Panc1 (cell line): ENCODE results near the gene RBMS3. TPM values are rescaled to one million over a fixed set of nuclear protein-coding genes. Genes with fewer than 3 reads are reported as not detected.

Experiments
- ATAC-seq: fragments of 200-7000 bp; cut with Tn5 transposase; 2 replicates; pipeline ENCODE4 v1.9.1; 2020; ENCODE audit warnings: mild to moderate bottlenecking, moderate library complexity
- BruUV-seq: library from RNA; stranded (reverse); fragments of 400-500 nt; replicated peaks from 2 replicates; lab custom pipeline; 2021; lab: Mats Ljungman, UMichigan
- CTCF ChIA-PET: fragments of 300-600 bp; sonication (Branson Sonifier 250); formaldehyde crosslinking; loops from one replicate; lab custom pipeline; 2022; ENCODE audit warnings: antibody characterized with exemption; lab: Charles Lee
- POLR2A ChIA-PET: fragments of 300-600 bp; sonication (Branson Sonifier 250); formaldehyde crosslinking; loops from one replicate; lab custom pipeline; 2022; ENCODE audit warnings: antibody characterized with exemption; lab: Charles Lee
- DNase-seq: peaks from one replicate; pipeline ENCODE4 v3.0.0-alpha.2; 2010; ENCODE audit warnings: low read depth, low spot score
- H3K27ac ChIP-seq: 2 replicates; pipeline ENCODE4 v1.5.1; 2011; ENCODE audit warnings: mild to moderate bottlenecking, low read length, inconsistent platforms
- H3K27me3 ChIP-seq: fragments of 200-500 bp; sonication (Bioruptor generic); 2 replicates; pipeline ENCODE4 v1.6.0; 2014; ENCODE audit warnings: low read length, inconsistent platforms; ENCODE audit not compliant: control insufficient read depth, insufficient read depth
- H3K36me3 ChIP-seq: fragments of 200-500 bp; sonication (Bioruptor generic); 2 replicates; pipeline ENCODE4 v1.5.1; 2014; ENCODE audit warnings: inconsistent platforms, mild to moderate bottlenecking, low read length, moderate library complexity; ENCODE audit not compliant: control insufficient read depth, insufficient read depth
- H3K4me1 ChIP-seq: 2 replicates; pipeline ENCODE4 v1.5.1; 2011; ENCODE audit warnings: inconsistent platforms, mild to moderate bottlenecking, low read length, moderate library complexity; ENCODE audit not compliant: control insufficient read depth, insufficient read depth
- H3K4me3 ChIP-seq, 2 experiments: 2 replicates each; pipeline ENCODE4 v1.5.1; 2011 to 2012; ENCODE audit warnings: low read depth in 2 of 2, low read length in 2 of 2, mild to moderate bottlenecking in 2 of 2, inconsistent platforms in 1 of 2, moderate library complexity in 1 of 2
- H3K9me3 ChIP-seq: fragments of 200-500 bp; sonication (Bioruptor generic); 2 replicates; pipeline ENCODE4 v1.5.1; 2014; ENCODE audit warnings: low read depth, mild to moderate bottlenecking, inconsistent platforms, low read length, moderate library complexity; ENCODE audit not compliant: control insufficient read depth, insufficient read depth
- CTCF ChIP-seq: fragments of 450-650 bp; IDR thresholded peaks from 2 replicates; pipeline ENCODE4 v1.5.1; 2017; ENCODE audit warnings: mild to moderate bottlenecking
- POLR2AphosphoS5 ChIP-seq: IDR thresholded peaks from 2 replicates; pipeline ENCODE4 v1.6.1; 2012; ENCODE audit warnings: mild to moderate bottlenecking, low read depth, low read length, moderate library complexity
- REST ChIP-seq, 2 experiments: IDR thresholded peaks; 2 replicates each; pipeline ENCODE4 v1.6.1; 2011 to 2012; ENCODE audit warnings: low read depth in 2 of 2, control low read depth in 1 of 2, low read length in 1 of 2, mild to moderate bottlenecking in 1 of 2, moderate library complexity in 1 of 2; ENCODE audit not compliant: insufficient read depth in 1 of 2
- SIN3A ChIP-seq: IDR thresholded peaks from 2 replicates; pipeline ENCODE4 v1.6.1; 2012; ENCODE audit warnings: low read depth, mild to moderate bottlenecking, low read length, moderate library complexity, borderline replicate concordance; ENCODE audit not compliant: insufficient read depth
- TCF7L2 ChIP-seq: IDR thresholded peaks from 2 replicates; pipeline ENCODE4 v1.6.1; 2011; ENCODE audit warnings: mild to moderate bottlenecking, low read depth, low read length, inconsistent platforms
- in situ Hi-C: cut with HindIII; loops from 2 replicates; pipeline ENCODE4 v1.10.0; 2016; ENCODE audit warnings: low sequenced_read_pairs, low pct_unique_long_range_greater_than_20kb
- intact Hi-C: fragments of 100-400 bp; cut with micrococcal nuclease; formaldehyde crosslinking; loops from one replicate; pipeline ENCODE4 v1.10.0; 2022; ENCODE audit not compliant: unreplicated experiment
- total RNA-seq: library from RNA; stranded (reverse); gene quantifications from one replicate; pipeline ENCODE4 v1.2.1, GENCODE V29; 2021; ENCODE audit not compliant: unreplicated experiment

RBMS3 gene
- total RNA-seq, 1 experiment from 2014 or later: 1.1 TPM

- no TSS peak for BruUV-seq
- H3K27me3 ChIP-seq: no peaks in the 10 kb centered on the region
- intact Hi-C loops (no loop called here), in situ Hi-C loops (no loop called here)
- H3K27ac ChIP-seq: no peak overlapping the region
- no peak overlapping the region for H3K4me3 ChIP-seq
- ATAC-seq (no peak), DNase-seq (no peak)
- no peaks in the 10 kb centered on the region for H3K36me3 ChIP-seq
- TF ChIP-seq POLR2AphosphoS5: no peak
- no peak for TF ChIP-seq REST (IDR thresholded peaks at IDR 0.05; ENCODE audit: insufficient read depth in 1 of 2, low read depth in 2 of 2, low read length in 1 of 2)
- no peak for TF ChIP-seq CTCF
- TF ChIP-seq SIN3A: no peak
- TF ChIP-seq TCF7L2: no peak
- no peaks in the 10 kb centered on the region for H3K9me3 ChIP-seq
- no peaks in the 10 kb centered on the region for H3K4me1 ChIP-seq
- POLR2A ChIA-PET: no interaction called here
- CTCF ChIA-PET: no interaction called here
Observed at GRCh38 chr3:29576181-29576580, 295.3 kb downstream of the RBMS3 start.

GRCh38 chr3:29576675-29577074, 295.8 kb downstream of the RBMS3 start:
- DNase-seq (no peak), ATAC-seq (no peak)
- no peak for TF ChIP-seq POLR2AphosphoS5
- no peak for TF ChIP-seq TCF7L2
- no peak for TF ChIP-seq REST (IDR thresholded peaks at IDR 0.05; ENCODE audit: insufficient read depth in 1 of 2, low read depth in 2 of 2, low read length in 1 of 2)
- TF ChIP-seq SIN3A: no peak
- no peak for TF ChIP-seq CTCF
- intact Hi-C loops: no loop called here
- Histone ChIP-seq H3K36me3 (no peaks in the 10 kb centered on the region), H3K27me3 (no peaks in the 10 kb centered on the region), H3K27ac (no peak overlapping the region), H3K9me3 (no peaks in the 10 kb centered on the region), H3K4me3 (no peak overlapping the region), H3K4me1 (no peaks in the 10 kb centered on the region)
- POLR2A ChIA-PET: no interaction called here
- BruUV-seq: no TSS peak
- CTCF ChIA-PET: no interaction called here
- in situ Hi-C loops: no loop called here
